ENCODE results near the gene IQGAP2.
"Not testable (repeated sequence)": the region's sequence is repeated elsewhere in the genome, so short reads cannot be mapped to it uniquely, and the experiment has no call there.

Gene IQGAP2

GRCh38 chr5:76545184-76545583 lies 142.1 kb downstream of the IQGAP2 start:
- DNase-seq = no peak

GRCh38 chr5:76546497-76547102 lies 143.5 kb downstream of the IQGAP2 start:
- DNase-seq = no peak

GRCh38 chr5:76547242-76547890 lies 144.3 kb downstream of the IQGAP2 start:
- no peak for DNase-seq

- DNase-seq = no peak
Observed at GRCh38 chr5:76547891-76548524, 144.9 kb downstream of the IQGAP2 start.

- no peak for DNase-seq
Observed at GRCh38 chr5:76548525-76549229, 145.6 kb downstream of the IQGAP2 start.

- DNase-seq = not testable (repeated sequence)
Observed at GRCh38 chr5:76550881-76551280, 147.8 kb downstream of the IQGAP2 start.

GRCh38 chr5:76552546-76552945 lies 149.5 kb downstream of the IQGAP2 start:
- no peak for DNase-seq

- DNase-seq = no peak
Observed at GRCh38 chr5:76553251-76553650, 150.2 kb downstream of the IQGAP2 start.

GRCh38 chr5:76555114-76555513 lies 152.0 kb downstream of the IQGAP2 start:
- no peak for DNase-seq

GRCh38 chr5:76555717-76556116 lies 152.6 kb downstream of the IQGAP2 start:
- no peak for DNase-seq

- no peak for DNase-seq
Observed at GRCh38 chr5:76556511-76557221, 153.6 kb downstream of the IQGAP2 start.

GRCh38 chr5:76560952-76561891 lies 158.1 kb downstream of the IQGAP2 start:
- no peak for DNase-seq

- DNase-seq = no peak
Observed at GRCh38 chr5:76561959-76562358, 158.9 kb downstream of the IQGAP2 start.

GRCh38 chr5:76565009-76565408 lies 161.9 kb downstream of the IQGAP2 start:
- DNase-seq = no peak

GRCh38 chr5:76570153-76570552 lies 167.1 kb downstream of the IQGAP2 start:
- no peak for DNase-seq

- no peak for DNase-seq
Observed at GRCh38 chr5:76571559-76571958, 168.5 kb downstream of the IQGAP2 start.

GRCh38 chr5:76576450-76576849 lies 173.4 kb downstream of the IQGAP2 start:
- DNase-seq = no peak

- no peak for DNase-seq
Observed at GRCh38 chr5:76576996-76577395, 173.9 kb downstream of the IQGAP2 start.

- DNase-seq = no peak
Observed at GRCh38 chr5:76579166-76579937, 176.3 kb downstream of the IQGAP2 start.

- DNase-seq = no peak
Observed at GRCh38 chr5:76580981-76581380, 177.9 kb downstream of the IQGAP2 start.
